Ascending aorta (tissue), 2 donors: Measurements from ENCODE around the gene RPTOR. TPM values are rescaled to one million over a fixed set of nuclear protein-coding genes. Genes with fewer than 3 reads are reported as not detected.

ENCODE experiments used
- DNase-seq, 2 donors: peaks; one replicate each; pipeline ENCODE4 v3.0.0-alpha.2; 2019; ENCODE audit warnings: low spot score in 2 of 2
- H3K27ac ChIP-seq, 2 donors: fragments of 200-600 bp; sonication (generic); one replicate each; pipeline ENCODE4 v1.5.1; 2016 to 2017; ENCODE audit warnings: mild to moderate bottlenecking in 1 of 2
- H3K27me3 ChIP-seq: fragments of 200-600 bp; sonication (generic); one replicate; pipeline ENCODE4 v1.5.1; 2017
- H3K36me3 ChIP-seq, 2 donors: fragments of 200-600 bp; sonication (generic); one replicate each; pipeline ENCODE4 v1.5.1; 2016
- H3K4me1 ChIP-seq, 2 donors: fragments of 200-600 bp; sonication (generic); one replicate each; pipeline ENCODE4 v1.5.1; 2016 to 2017; ENCODE audit warnings: mild to moderate bottlenecking in 1 of 2
- H3K4me3 ChIP-seq, 2 donors: fragments of 200-600 bp; sonication (generic); one replicate each; pipeline ENCODE4 v1.5.1; 2016 to 2017; ENCODE audit warnings: mild to moderate bottlenecking in 1 of 2
- H3K9me3 ChIP-seq, 2 donors: fragments of 200-600 bp; sonication (generic); one replicate each; pipeline ENCODE4 v1.5.1; 2016
- intact Hi-C: fragments of 100-400 bp; cut with DNase I; formaldehyde crosslinking; loops from one replicate; pipeline ENCODE4 v1.15.1; 2023
- total RNA-seq: library from RNA; depleted of rRNA; stranded (reverse); fragments of >200 nt; gene quantifications from one replicate; pipeline ENCODE4 v1.1.0, GENCODE V29; 2016
- TF ChIP-seq, protein P1 (sequence below), 3 experiments: fragments of 200-600 bp in 2 of 3; fragments of 450-650 bp in 1 of 3; sonication (generic) in 2 of 3; IDR thresholded peaks; one replicate each; pipeline ENCODE4 v1.5.1; 2016 to 2019; ENCODE audit warnings: antibody characterized with exemption in 3 of 3, mild to moderate bottlenecking in 1 of 3, moderate library complexity in 1 of 3

RPTOR gene
- total RNA-seq, 1 donor from 2014 or later: 36.1 TPM

DNA sequence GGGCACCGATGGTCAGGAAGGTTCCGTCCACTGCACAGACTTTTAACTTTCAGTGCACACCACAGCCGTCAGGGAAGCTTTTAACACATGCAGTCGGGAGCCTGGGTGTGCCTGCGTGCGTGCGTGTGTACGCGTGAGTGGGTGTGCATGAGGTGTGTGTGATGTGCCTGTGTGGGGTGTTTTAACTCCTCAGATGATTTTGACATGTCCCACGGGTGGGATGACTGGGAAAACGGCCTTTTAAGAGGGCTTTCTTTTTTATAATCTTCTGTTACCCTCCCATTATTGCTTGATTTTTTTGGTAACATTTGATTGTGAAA lies 294.3 kb downstream of the RPTOR start:
- no peaks in the 10 kb centered on the region for H3K27me3 ChIP-seq
- H3K9me3 ChIP-seq: no peaks in the 10 kb centered on the region
- no peak overlapping the region for H3K27ac ChIP-seq
- peaks cover 8 to 19% of the 10 kb centered on the region in 2 donors for H3K36me3 ChIP-seq
- TF ChIP-seq, protein P1, sequence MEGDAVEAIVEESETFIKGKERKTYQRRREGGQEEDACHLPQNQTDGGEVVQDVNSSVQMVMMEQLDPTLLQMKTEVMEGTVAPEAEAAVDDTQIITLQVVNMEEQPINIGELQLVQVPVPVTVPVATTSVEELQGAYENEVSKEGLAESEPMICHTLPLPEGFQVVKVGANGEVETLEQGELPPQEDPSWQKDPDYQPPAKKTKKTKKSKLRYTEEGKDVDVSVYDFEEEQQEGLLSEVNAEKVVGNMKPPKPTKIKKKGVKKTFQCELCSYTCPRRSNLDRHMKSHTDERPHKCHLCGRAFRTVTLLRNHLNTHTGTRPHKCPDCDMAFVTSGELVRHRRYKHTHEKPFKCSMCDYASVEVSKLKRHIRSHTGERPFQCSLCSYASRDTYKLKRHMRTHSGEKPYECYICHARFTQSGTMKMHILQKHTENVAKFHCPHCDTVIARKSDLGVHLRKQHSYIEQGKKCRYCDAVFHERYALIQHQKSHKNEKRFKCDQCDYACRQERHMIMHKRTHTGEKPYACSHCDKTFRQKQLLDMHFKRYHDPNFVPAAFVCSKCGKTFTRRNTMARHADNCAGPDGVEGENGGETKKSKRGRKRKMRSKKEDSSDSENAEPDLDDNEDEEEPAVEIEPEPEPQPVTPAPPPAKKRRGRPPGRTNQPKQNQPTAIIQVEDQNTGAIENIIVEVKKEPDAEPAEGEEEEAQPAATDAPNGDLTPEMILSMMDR (IDR thresholded peaks at IDR 0.05): no peak
- no peak overlapping the region for H3K4me3 ChIP-seq
- H3K4me1 ChIP-seq: no peaks in the 10 kb centered on the region
- intact Hi-C loops: no loop called here
- DNase-seq: no peak

DNA sequence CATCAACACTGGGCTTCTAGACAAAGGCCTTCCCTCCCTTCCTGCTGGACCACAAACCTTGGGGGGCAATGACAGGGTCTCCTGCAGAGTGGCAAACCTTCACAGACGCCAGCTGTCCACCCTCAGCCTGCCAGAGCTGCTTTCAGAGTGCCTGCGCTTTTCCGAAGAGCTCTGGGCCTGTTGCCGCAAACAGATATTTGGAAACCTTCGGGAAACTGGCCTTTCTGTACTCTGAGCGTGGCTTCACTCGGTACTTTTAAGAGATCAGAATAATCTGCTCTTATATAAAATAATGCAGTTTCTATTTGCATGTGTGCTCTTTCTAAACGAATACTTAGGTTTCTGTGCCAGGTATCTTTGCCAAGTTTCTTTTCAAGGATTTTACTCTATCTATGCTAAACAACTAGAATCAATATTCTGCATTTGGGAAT lies 294.9 kb downstream of the RPTOR start:
- TF ChIP-seq, protein P1 (IDR thresholded peaks at IDR 0.05): no peak
- Histone ChIP-seq H3K36me3 (peaks cover 8 to 19% of the 10 kb centered on the region in 2 donors), H3K27me3 (no peaks in the 10 kb centered on the region), H3K9me3 (no peaks in the 10 kb centered on the region), H3K27ac (no peak overlapping the region), H3K4me3 (no peak overlapping the region), H3K4me1 (no peaks in the 10 kb centered on the region)
- no peak for DNase-seq
- intact Hi-C loops: no loop called here

DNA sequence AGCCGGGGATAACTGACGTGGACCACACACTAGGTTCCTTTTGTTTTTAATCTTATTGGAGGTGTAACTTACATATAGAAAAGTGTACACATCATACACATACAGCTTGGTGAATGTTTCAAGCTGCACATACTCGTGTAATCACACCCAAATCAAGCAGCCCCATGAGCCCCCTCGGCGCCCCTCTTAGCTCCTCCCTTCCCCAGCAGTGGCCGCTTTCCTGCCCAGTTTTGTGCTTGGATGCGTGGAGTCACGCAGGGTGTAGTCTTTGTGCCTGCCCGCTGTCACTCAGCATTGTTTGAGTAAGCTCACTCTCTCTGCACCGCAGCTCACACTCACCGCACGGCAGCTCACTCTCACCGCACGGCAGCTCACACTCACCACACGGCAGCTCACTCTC lies 295.3 kb downstream of the RPTOR start:
- no peaks in the 10 kb centered on the region for H3K27me3 ChIP-seq
- intact Hi-C loops: no loop called here
- no peak for DNase-seq
- H3K36me3 ChIP-seq: peaks cover 8 to 19% of the 10 kb centered on the region in 2 donors
- no peak overlapping the region for H3K4me3 ChIP-seq
- no peak overlapping the region for H3K27ac ChIP-seq
- no peaks in the 10 kb centered on the region for H3K4me1 ChIP-seq
- TF ChIP-seq, protein P1 (IDR thresholded peaks at IDR 0.05): no peak
- no peaks in the 10 kb centered on the region for H3K9me3 ChIP-seq

DNA sequence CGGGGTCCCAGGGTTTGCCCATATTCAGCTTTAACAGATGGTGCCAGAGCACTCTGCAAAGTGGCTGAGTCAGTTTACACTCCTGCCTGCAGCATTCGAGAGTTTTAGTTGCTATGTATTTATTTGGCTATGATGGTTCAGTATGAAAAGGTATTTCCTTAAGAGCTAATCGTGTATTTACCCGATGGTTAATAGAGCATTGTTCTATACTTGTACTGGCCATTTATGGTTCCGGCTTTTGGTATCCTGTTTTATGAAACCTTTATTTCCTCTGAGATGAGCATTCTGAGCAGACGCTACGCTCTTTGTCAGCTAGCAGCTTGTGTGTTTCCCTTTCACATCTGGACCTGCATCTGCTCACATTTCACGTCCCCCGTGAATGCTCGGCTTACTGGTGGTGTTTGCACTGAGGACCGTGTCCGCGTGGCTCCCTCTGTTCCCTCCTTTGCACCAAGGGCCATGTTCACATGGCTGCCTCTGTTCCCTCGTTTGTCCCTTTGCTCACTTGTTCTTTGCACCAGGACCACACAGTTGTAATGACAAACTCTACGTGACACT lies 297.9 kb downstream of the RPTOR start:
- no peaks in the 10 kb centered on the region for H3K4me1 ChIP-seq
- TF ChIP-seq, protein P1 (IDR thresholded peaks at IDR 0.05): no peak
- no peaks in the 10 kb centered on the region for H3K27me3 ChIP-seq
- H3K9me3 ChIP-seq: no peaks in the 10 kb centered on the region
- no peak overlapping the region for H3K27ac ChIP-seq
- DNase-seq: no peak
- no peak overlapping the region for H3K4me3 ChIP-seq
- H3K36me3 ChIP-seq: peaks cover 22 to 35% of the 10 kb centered on the region in 2 donors
- intact Hi-C loops: no loop called here

DNA sequence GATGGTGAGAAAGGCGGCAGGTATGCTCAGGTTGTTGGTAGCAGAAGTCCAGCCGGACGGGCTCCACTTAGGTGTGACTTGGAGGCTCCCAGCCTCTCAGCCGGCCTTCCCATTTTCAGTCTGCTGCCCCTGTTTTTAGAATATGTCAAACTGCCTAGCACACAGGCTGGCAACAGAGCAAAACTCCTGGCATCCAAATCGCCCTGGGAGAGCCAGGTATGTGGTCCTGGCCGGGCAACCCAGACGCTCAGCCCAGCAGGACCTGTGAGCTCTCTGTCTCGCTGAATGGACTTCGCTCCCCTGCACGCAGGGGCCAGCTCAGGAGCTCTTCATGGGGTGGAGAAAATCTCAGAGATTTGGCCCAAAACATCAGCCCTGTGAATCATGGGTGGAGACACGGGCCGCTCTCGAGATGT lies 299.1 kb downstream of the RPTOR start:
- DNase-seq: peak in 1 of 2 donors; percentile 43
- H3K4me1 ChIP-seq: no peaks in the 10 kb centered on the region
- intact Hi-C loops: no loop called here
- no peak overlapping the region for H3K4me3 ChIP-seq
- peaks cover 20 to 24% of the 10 kb centered on the region in 2 donors for H3K36me3 ChIP-seq
- no peaks in the 10 kb centered on the region for H3K9me3 ChIP-seq
- TF ChIP-seq, protein P1 (IDR thresholded peaks at IDR 0.05): no peak
- H3K27me3 ChIP-seq: no peaks in the 10 kb centered on the region
- H3K27ac ChIP-seq: no peak overlapping the region
